LNCAP (cell line): ENCODE results near the gene ZNF467.
A peak's percentile ranks its signal among the peaks of the same experiment; 100 is the strongest.

Source experiments
- TF ChIP-seq, protein P1 (sequence below): fragments of 450-650 bp; IDR thresholded peaks from 2 replicates; pipeline ENCODE4 v1.5.1; 2017; ENCODE audit warnings: mild to moderate bottlenecking

Gene ZNF467

DNA sequence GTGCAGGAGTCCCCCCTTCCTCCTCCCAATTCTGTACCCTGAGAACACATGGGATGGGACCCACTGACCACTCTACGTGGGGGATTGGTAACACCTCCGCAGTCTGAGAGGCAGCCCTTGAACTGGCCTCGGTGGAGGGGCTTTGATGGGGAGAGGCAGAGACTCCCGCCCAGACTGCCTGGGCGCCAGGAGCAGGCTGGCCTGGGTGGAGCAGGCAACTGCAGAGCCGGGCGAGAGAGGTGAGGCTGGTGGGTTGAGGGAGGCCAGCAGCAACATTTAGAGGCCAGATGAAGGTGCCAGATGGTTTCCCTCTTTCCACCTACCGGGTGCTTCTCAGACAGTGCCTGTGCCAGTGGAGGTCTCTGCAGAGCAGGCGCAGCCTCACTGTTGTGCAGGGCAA is 30.7 kb upstream of the ZNF467 start:
- TF ChIP-seq, protein P1, sequence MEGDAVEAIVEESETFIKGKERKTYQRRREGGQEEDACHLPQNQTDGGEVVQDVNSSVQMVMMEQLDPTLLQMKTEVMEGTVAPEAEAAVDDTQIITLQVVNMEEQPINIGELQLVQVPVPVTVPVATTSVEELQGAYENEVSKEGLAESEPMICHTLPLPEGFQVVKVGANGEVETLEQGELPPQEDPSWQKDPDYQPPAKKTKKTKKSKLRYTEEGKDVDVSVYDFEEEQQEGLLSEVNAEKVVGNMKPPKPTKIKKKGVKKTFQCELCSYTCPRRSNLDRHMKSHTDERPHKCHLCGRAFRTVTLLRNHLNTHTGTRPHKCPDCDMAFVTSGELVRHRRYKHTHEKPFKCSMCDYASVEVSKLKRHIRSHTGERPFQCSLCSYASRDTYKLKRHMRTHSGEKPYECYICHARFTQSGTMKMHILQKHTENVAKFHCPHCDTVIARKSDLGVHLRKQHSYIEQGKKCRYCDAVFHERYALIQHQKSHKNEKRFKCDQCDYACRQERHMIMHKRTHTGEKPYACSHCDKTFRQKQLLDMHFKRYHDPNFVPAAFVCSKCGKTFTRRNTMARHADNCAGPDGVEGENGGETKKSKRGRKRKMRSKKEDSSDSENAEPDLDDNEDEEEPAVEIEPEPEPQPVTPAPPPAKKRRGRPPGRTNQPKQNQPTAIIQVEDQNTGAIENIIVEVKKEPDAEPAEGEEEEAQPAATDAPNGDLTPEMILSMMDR = no peak

DNA sequence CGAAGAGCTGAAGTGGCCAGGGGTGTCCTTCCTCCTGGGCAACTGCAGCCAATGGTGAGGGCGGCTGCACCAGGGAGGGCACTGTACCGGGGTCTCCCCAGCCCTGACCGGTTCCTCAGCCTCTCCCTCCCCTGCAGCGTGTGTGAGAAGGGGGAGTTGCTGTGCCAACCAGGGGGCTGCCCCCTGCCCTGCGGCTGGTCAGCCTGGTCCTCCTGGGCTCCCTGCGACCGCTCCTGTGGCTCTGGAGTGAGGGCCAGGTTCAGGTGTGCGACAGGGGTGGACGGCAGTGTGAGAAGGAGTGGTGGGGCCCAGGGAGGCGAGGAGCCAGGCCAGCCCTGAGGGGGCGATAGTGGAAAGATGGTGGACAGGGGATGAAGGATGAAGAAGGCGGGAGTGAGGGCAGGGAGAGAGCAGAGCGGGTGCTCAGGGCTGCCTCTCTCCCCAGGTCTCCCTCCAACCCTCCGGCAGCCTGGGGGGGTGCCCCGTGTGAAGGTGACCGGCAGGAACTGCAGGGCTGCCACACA is 30.2 kb upstream of the ZNF467 start:
- TF ChIP-seq, protein P1 = no peak

DNA sequence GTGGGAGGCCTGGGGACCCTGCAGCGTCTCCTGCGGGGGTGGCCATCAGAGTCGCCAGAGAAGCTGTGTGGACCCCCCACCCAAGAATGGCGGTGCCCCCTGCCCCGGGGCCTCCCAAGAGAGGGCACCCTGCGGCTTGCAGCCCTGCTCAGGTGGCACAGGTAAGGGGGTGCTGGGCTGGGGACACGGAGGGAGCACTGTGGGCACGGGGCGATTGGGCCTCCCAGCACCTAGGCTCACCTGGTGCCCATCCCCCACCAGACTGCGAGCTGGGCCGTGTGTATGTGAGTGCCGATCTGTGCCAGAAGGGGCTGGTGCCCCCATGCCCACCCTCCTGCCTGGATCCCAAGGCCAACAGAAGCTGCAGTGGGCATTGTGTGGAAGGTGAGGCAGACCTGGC is 29.6 kb upstream of the ZNF467 start:
- TF ChIP-seq, protein P1 = no peak

DNA sequence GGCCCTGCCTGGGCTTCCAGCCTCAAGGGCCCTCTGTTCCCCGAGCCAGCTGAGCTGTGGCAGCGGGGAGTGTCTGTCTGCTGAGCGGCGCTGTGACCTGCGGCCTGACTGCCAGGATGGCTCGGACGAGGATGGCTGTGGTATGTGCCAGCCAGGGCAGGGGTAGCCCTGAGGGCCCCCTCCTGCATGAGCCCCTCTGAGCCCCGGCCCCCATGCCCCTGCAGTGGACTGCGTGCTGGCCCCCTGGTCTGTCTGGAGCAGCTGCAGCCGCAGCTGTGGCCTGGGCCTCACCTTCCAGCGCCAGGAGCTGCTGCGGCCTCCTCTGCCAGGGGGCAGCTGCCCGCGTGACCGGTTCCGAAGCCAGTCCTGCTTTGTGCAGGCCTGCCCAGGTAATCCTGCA is 28.4 kb upstream of the ZNF467 start:
- TF ChIP-seq, protein P1 = no peak

DNA sequence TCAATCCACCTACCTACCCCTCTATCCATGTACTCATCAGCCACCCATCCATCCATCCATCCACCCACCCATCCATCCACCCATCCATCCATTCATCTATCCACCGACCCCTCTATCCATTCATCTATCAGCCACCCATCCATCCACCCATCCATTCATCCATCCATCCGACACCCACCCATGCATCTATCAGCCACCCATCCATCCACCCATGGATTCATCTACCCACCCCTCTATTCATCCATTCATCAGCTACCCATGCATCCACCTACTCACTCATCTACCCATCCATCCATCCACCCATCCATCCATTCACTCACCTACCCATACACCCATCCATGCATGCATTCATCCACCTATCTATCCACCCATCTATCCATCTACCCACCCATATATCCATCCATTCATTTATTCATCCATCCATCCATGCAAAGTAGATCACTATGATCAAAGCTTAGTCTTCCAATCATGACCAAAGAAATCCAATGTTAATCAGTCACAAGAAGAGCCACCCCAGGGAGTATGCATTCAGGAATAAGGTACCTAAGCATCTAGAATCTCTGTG is 27.7 kb upstream of the ZNF467 start:
- TF ChIP-seq, protein P1 = no peak

DNA sequence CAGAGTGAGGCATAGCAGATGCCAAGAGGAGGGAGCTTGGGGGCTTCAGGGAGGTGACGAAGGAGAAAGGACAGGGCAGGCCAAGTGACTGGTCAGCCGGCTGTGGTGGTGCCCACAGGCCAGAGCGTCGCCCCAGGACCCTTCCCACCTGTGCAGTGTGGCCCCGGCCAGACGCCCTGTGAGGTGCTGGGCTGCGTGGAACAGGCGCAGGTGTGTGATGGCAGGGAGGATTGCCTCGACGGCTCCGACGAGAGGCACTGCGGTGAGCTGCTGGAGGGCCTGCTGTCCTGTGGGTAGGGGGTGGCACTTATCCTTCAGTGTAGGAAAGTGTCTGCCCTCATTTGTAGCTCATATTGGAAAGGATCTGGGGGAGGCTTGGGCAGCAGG is 26.8 kb upstream of the ZNF467 start:
- TF ChIP-seq, protein P1 = no peak

DNA sequence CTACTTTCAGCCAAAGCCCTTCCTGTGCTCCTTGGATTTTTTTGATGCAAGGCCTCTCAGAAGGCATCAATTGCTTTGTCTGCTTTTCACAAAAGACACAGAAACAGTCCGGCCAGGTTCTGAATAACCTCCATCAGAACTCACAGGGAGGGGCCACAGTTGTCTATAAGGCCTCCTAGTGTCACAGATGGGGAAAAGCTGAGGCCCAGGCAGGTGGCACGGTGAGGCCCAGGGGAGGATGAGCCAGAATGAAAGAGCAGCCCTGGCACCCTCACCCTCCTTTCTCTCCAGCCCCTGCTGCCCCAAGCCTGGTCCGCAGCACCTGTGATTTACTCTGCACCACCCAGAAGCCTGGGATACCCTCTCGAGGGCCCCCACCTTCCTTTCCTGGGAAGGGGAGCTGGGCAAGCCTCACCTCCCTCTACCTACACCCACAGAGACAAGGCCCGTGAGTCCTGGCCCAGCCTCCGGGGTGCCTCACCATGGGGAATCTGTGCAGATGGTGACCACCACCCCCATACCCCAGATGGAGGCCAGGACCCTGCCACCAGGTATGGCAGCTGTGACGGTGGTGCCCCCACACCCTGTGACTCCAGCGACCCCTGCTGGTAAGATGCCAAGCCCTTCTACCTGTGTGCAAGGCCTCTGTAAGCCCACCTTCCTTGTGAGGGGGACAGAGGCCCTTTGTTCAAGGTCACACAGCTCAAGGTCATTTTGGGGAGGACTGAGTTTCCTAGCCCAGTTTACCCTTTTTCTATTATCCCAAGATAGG is 26.2 kb upstream of the ZNF467 start:
- TF ChIP-seq, protein P1 = peak; percentile 21; the same call in 1 of the 2 replicates
